Measurements from ENCODE around the gene SYNPO2. TPM values are rescaled to one million over a fixed set of nuclear protein-coding genes. Genes with fewer than 3 reads are reported as not detected.

Gene SYNPO2
- total RNA-seq, 1 donor from 2014 or later = 0.09 TPM

DNA sequence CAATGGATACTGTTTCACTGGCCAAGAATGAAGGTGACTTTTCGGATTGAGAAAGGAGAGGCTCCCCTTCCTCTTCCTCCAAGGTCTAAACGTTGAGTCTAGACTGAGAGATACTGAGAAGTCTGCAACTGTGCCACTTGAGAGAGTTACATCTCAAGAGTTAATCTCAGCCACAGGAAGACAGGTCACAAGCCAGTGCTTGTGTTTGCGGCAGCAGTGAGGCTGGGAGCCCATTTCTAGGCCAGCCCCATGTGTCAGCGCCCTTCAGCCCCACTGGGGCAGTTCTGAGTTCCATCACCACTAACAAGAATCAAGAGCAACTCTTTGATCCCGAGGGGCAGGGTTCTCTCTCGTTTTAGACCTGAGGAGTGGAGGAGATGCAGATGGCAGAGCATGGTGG lies 45.4 kb upstream of the SYNPO2 start:
- H3K9me3 Mint-ChIP-seq = no peaks in the 10 kb centered on the region
- no peak overlapping the region for H3K27ac Mint-ChIP-seq
- H3K27me3 Mint-ChIP-seq (ENCODE audit: insufficient read depth, low read depth) = no peaks in the 10 kb centered on the region

DNA sequence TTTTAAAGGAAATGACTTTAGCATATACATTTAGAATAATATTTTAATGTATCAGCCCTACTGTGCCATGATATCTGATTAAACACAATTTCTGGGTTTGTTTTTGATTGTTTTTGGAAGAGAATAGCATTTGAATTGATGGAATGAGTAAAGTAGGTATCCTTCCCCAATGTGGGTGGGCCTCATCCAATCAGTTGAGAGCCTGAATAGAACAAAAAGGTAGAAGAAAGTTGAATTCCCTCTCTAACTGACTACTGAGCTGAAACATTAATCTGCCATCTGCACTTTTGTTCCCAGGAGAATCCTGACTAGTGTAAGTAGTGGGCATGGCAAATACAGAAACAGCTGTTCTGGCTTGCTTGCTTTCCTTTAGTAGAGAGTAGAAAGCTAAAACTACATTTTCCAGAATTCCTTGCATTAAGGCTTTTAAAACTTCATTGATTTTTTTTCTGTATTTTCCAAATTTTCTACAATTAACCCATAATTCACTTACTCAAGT lies 43.1 kb upstream of the SYNPO2 start:
- Histone ChIP-seq H4K20me1 (ENCODE audit: low read depth) (no peaks in the 10 kb centered on the region), H3K4me2 (no peak overlapping the region), H3K9me3 (ENCODE audit: low read depth) (no peaks in the 10 kb centered on the region), H3K4me3 (no peak overlapping the region), H3K27ac (no peak overlapping the region), H3K79me2 (ENCODE audit: low read depth) (no peaks in the 10 kb centered on the region), H3K27me3 (no peaks in the 10 kb centered on the region), H2AFZ (replicated peaks) (no peak overlapping the region), H3F3A (ENCODE audit: low read depth) (peaks cover 4% of the 10 kb centered on the region), H3K4me1 (peaks cover 11% of the 10 kb centered on the region), H3K9ac (no peak overlapping the region), H3K36me3 (no peaks in the 10 kb centered on the region)
- no peak for TF ChIP-seq EZH2 (IDR thresholded peaks at IDR 0.05)
- TF ChIP-seq, protein P1, sequence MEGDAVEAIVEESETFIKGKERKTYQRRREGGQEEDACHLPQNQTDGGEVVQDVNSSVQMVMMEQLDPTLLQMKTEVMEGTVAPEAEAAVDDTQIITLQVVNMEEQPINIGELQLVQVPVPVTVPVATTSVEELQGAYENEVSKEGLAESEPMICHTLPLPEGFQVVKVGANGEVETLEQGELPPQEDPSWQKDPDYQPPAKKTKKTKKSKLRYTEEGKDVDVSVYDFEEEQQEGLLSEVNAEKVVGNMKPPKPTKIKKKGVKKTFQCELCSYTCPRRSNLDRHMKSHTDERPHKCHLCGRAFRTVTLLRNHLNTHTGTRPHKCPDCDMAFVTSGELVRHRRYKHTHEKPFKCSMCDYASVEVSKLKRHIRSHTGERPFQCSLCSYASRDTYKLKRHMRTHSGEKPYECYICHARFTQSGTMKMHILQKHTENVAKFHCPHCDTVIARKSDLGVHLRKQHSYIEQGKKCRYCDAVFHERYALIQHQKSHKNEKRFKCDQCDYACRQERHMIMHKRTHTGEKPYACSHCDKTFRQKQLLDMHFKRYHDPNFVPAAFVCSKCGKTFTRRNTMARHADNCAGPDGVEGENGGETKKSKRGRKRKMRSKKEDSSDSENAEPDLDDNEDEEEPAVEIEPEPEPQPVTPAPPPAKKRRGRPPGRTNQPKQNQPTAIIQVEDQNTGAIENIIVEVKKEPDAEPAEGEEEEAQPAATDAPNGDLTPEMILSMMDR (IDR thresholded peaks at IDR 0.05) = no peak
- TF ChIP-seq EZH2phosphoT487 (IDR thresholded peaks at IDR 0.05) = no peak
- H3K4me3 Mint-ChIP-seq = no peak overlapping the region
- no peaks in the 10 kb centered on the region for H3K36me3 Mint-ChIP-seq
- H3K9me3 Mint-ChIP-seq = no peaks in the 10 kb centered on the region
- no peaks in the 10 kb centered on the region for H3K27me3 Mint-ChIP-seq (ENCODE audit: insufficient read depth, low read depth)
- DNase-seq (ENCODE audit: low spot score) = no peak
- no peak overlapping the region for H3K27ac Mint-ChIP-seq
- H3K4me1 Mint-ChIP-seq = peaks cover 4% of the 10 kb centered on the region

More for the DNA sequence above, 45.4 kb upstream of the SYNPO2 start:
- H2AFZ ChIP-seq (replicated peaks) = no peak overlapping the region
- H3K27me3 ChIP-seq = no peaks in the 10 kb centered on the region
- no peak overlapping the region for H3K4me3 Mint-ChIP-seq
- no peaks in the 10 kb centered on the region for H4K20me1 ChIP-seq (ENCODE audit: low read depth)
- no peak overlapping the region for H3K4me2 ChIP-seq
- TF ChIP-seq EZH2 (IDR thresholded peaks at IDR 0.05) (no peak), EZH2phosphoT487 (IDR thresholded peaks at IDR 0.05) (no peak)
- TF ChIP-seq, protein P1 (IDR thresholded peaks at IDR 0.05) = no peak
- no peaks in the 10 kb centered on the region for H3K36me3 ChIP-seq
- H3K27ac ChIP-seq = no peak overlapping the region
- no peaks in the 10 kb centered on the region for H3F3A ChIP-seq (ENCODE audit: low read depth)
- no peaks in the 10 kb centered on the region for H3K4me1 ChIP-seq
- no peaks in the 10 kb centered on the region for H3K4me1 Mint-ChIP-seq
- H3K4me3 ChIP-seq = no peak overlapping the region
- H3K9ac ChIP-seq = no peak overlapping the region
- H3K36me3 Mint-ChIP-seq = no peaks in the 10 kb centered on the region
- no peaks in the 10 kb centered on the region for H3K79me2 ChIP-seq (ENCODE audit: low read depth)
- DNase-seq (ENCODE audit: low spot score) = no peak
- H3K9me3 ChIP-seq (ENCODE audit: low read depth) = no peaks in the 10 kb centered on the region

DNA sequence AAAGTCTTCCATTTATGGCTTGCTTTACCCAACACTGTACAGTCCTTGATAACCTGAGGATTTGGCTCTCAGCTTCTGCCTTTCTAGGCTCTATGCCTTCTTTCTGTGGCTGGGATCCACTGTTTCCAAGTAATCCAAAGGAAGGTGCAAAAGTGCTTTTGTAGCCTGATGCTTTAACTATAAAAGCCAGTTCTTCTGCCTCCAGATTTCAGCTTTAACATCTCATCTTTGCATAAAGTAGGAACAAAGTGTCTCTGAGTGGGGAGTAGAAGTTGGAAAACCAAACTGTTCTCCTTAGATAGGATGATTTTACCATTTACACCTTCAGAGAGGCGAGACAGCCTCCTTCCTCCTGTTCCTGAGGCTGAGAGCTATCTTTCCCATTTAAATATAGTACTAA lies 41.7 kb upstream of the SYNPO2 start:
- no peaks in the 10 kb centered on the region for H3K36me3 ChIP-seq
- H3K9me3 ChIP-seq (ENCODE audit: low read depth) = no peaks in the 10 kb centered on the region
- H2AFZ ChIP-seq (replicated peaks) = peak overlapping the region; percentile 65
- H3K27ac ChIP-seq = no peak overlapping the region
- H3K27me3 ChIP-seq = no peaks in the 10 kb centered on the region
- H3K36me3 Mint-ChIP-seq = no peaks in the 10 kb centered on the region
- H4K20me1 ChIP-seq (ENCODE audit: low read depth) = no peaks in the 10 kb centered on the region
- H3K4me1 Mint-ChIP-seq = peaks cover 4% of the 10 kb centered on the region
- H3K27ac Mint-ChIP-seq = no peak overlapping the region
- H3K27me3 Mint-ChIP-seq (ENCODE audit: insufficient read depth, low read depth) = no peaks in the 10 kb centered on the region
- no peak overlapping the region for H3K9ac ChIP-seq
- H3K4me3 Mint-ChIP-seq = no peak overlapping the region
- H3K4me2 ChIP-seq = no peak overlapping the region
- peaks cover 4% of the 10 kb centered on the region for H3F3A ChIP-seq (ENCODE audit: low read depth)
- H3K9me3 Mint-ChIP-seq = no peaks in the 10 kb centered on the region
- DNase-seq (ENCODE audit: low spot score) = no peak
- H3K4me1 ChIP-seq = peaks cover 11% of the 10 kb centered on the region
- H3K79me2 ChIP-seq (ENCODE audit: low read depth) = no peaks in the 10 kb centered on the region
- no peak overlapping the region for H3K4me3 ChIP-seq
- TF ChIP-seq, protein P1 (IDR thresholded peaks at IDR 0.05) = no peak
- no peak for TF ChIP-seq EZH2 (IDR thresholded peaks at IDR 0.05)
- TF ChIP-seq EZH2phosphoT487 (IDR thresholded peaks at IDR 0.05) = no peak
